ENCODE data around the gene DNAJC5G. TPM values are rescaled to one million over a fixed set of nuclear protein-coding genes. Genes with fewer than 3 reads are reported as not detected.

DNAJC5G gene
- total and polyA plus RNA-seq, 2 experiments from 2014 or later = not detected

DNA sequence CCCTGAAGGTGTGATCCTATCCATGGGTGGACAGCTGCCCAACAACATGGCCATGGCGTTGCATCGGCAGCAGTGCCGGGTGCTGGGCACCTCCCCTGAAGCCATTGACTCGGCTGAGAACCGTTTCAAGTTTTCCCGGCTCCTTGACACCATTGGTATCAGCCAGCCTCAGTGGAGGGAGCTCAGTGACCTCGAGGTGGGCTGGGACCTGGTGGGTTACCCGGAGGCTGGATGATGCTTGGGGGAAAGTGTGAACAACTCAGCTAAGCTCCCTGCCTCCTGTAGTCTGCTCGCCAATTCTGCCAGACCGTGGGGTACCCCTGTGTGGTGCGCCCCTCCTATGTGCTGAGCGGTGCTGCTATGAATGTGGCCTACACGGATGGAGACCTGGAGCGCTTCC, 41.9 kb upstream of the DNAJC5G start:
- peaks cover 35% of the 10 kb centered on the region for H3K36me3 ChIP-seq (ENCODE audit: low read depth)
- no peaks in the 10 kb centered on the region for H3K4me1 ChIP-seq (ENCODE audit: insufficient read depth)
- H3K4me2 ChIP-seq (ENCODE audit: unreplicated experiment) = no peak overlapping the region
- H3K27me3 ChIP-seq (replicated peaks; ENCODE audit: insufficient read depth) = no peaks in the 10 kb centered on the region
- in situ Hi-C loops (cut with MboI) = no loop called here
- no peak overlapping the region for H3K4me3 ChIP-seq
- no peaks in the 10 kb centered on the region for H3K9me2 ChIP-seq (ENCODE audit: insufficient read depth)
- H3K9me3 ChIP-seq (ENCODE audit: low read depth) = no peaks in the 10 kb centered on the region
- TF ChIP-seq EZH2 (IDR thresholded peaks at IDR 0.05; ENCODE audit: insufficient read depth, poor library complexity, severe bottlenecking) (no peak), EZH2phosphoT487 (IDR thresholded peaks at IDR 0.05; ENCODE audit: insufficient read depth, low read depth) (no peak)
- H3F3A ChIP-seq (ENCODE audit: insufficient read depth) = no peaks in the 10 kb centered on the region
- 96% methylated on average over 14 of the region's 14 CpGs for WGBS, 2 experiments (ENCODE audit: low coverage in 1 of 2, low lambda C conversion rate in 2 of 2, missing lambda C conversion rate in 2 of 2)
- no peaks in the 10 kb centered on the region for H3K79me2 ChIP-seq (ENCODE audit: insufficient read depth)
- no peaks in the 10 kb centered on the region for H4K20me1 ChIP-seq (ENCODE audit: insufficient read depth)
- H2AFZ ChIP-seq = no peak overlapping the region
- no peak overlapping the region for H3K9ac ChIP-seq
- DNase-seq = no peak
- no peak overlapping the region for H3K27ac ChIP-seq

DNA sequence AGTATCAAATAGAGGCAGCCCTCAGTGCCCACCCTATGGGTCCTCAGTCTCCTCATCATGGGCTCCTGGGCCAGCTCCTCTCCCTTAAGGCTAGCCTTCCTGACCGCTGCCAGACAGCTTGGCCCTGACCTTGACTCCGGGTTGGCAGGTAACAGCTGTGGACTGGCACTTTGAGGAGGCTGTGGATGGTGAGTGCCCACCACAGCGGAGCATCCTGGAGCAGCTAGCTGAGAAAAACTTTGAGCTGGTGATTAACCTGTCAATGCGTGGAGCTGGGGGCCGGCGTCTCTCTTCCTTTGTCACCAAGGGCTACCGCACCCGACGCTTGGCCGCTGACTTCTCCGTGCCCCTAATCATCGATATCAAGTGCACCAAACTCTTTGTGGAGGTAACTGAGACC, 39.1 kb upstream of the DNAJC5G start:
- H3K27me3 ChIP-seq (replicated peaks; ENCODE audit: insufficient read depth) = no peaks in the 10 kb centered on the region
- no peaks in the 10 kb centered on the region for H3K4me1 ChIP-seq (ENCODE audit: insufficient read depth)
- H3K4me2 ChIP-seq (ENCODE audit: unreplicated experiment) = no peak overlapping the region
- H3K36me3 ChIP-seq (ENCODE audit: low read depth) = peaks cover 21% of the 10 kb centered on the region; the same call in 1 of the 2 replicates
- H3K9me3 ChIP-seq (ENCODE audit: low read depth) = no peaks in the 10 kb centered on the region
- DNase-seq = no peak
- no peak overlapping the region for H2AFZ ChIP-seq
- H3K27ac ChIP-seq = no peak overlapping the region
- TF ChIP-seq EZH2phosphoT487 (IDR thresholded peaks at IDR 0.05; ENCODE audit: insufficient read depth, low read depth) (no peak), EZH2 (IDR thresholded peaks at IDR 0.05; ENCODE audit: insufficient read depth, poor library complexity, severe bottlenecking) (no peak)
- H3K9ac ChIP-seq = no peak overlapping the region
- no peak overlapping the region for H3K4me3 ChIP-seq
- in situ Hi-C loops (cut with MboI) = no loop called here
- no peaks in the 10 kb centered on the region for H3K9me2 ChIP-seq (ENCODE audit: insufficient read depth)
- WGBS, 2 experiments (ENCODE audit: low coverage in 1 of 2, low lambda C conversion rate in 2 of 2, missing lambda C conversion rate in 2 of 2) = 96% methylated on average over 9 to 12 of the region's 12 CpGs
- H3K79me2 ChIP-seq (ENCODE audit: insufficient read depth) = no peaks in the 10 kb centered on the region
- H4K20me1 ChIP-seq (ENCODE audit: insufficient read depth) = no peaks in the 10 kb centered on the region
- H3F3A ChIP-seq (ENCODE audit: insufficient read depth) = no peaks in the 10 kb centered on the region

DNA sequence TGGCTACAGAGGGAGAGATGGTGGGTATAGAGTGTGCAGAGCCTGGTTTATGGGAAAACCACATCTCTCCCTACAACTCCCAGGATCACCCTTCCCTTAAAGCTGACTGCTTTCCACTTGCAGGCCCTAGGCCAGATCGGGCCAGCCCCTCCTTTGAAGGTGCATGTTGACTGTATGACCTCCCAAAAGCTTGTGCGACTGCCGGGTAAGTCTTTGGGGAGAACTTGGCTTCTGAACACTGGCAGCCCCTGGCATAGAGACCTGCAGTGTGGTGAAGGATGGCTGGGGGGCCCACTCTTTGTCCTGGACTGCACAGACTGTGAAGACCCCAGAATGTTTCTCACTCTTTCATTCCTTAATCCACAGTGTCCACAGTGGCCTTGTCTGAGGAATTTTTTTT, 38.6 kb upstream of the DNAJC5G start:
- in situ Hi-C loops (cut with MboI) = no loop called here
- Histone ChIP-seq H3K4me1 (ENCODE audit: insufficient read depth) (no peaks in the 10 kb centered on the region), H3K9ac (no peak overlapping the region), H2AFZ (no peak overlapping the region), H3K9me2 (ENCODE audit: insufficient read depth) (no peaks in the 10 kb centered on the region), H3K27ac (no peak overlapping the region), H3K4me3 (no peak overlapping the region), H3K36me3 (ENCODE audit: low read depth) (peaks cover 21% of the 10 kb centered on the region; the same call in 1 of the 2 replicates), H3K9me3 (ENCODE audit: low read depth) (no peaks in the 10 kb centered on the region), H3K27me3 (replicated peaks; ENCODE audit: insufficient read depth) (no peaks in the 10 kb centered on the region), H3F3A (ENCODE audit: insufficient read depth) (no peaks in the 10 kb centered on the region), H3K79me2 (ENCODE audit: insufficient read depth) (no peaks in the 10 kb centered on the region), H3K4me2 (ENCODE audit: unreplicated experiment) (no peak overlapping the region), H4K20me1 (ENCODE audit: insufficient read depth) (no peaks in the 10 kb centered on the region)
- WGBS, 2 experiments (ENCODE audit: low coverage in 1 of 2, low lambda C conversion rate in 2 of 2, missing lambda C conversion rate in 2 of 2) = 93 to 97% methylated on average over 3 of the region's 3 CpGs
- no peak for DNase-seq
- TF ChIP-seq EZH2phosphoT487 (IDR thresholded peaks at IDR 0.05; ENCODE audit: insufficient read depth, low read depth) (no peak), EZH2 (IDR thresholded peaks at IDR 0.05; ENCODE audit: insufficient read depth, poor library complexity, severe bottlenecking) (no peak)

DNA sequence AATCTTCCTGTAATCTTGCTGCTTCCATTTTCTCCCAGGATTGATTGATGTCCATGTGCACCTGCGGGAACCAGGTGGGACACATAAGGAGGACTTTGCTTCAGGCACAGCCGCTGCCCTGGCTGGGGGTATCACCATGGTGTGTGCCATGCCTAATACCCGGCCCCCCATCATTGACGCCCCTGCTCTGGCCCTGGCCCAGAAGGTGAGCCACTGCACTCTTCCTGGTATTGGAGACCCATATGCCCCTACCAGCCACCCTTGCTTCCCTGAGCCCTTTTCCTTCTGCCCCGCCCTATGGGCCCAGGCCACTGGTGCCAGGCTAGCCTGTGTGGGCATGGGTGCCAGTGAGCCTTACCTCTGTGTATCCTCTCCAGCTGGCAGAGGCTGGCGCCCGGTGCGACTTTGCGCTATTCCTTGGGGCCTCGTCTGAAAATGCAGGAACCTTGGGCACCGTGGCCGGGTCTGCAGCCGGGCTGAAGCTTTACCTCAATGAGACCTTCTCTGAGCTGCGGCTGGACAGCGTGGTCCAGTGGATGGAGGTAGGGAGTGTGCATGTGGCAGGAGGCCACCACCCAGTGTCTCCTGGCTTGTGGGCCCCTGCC, 37.8 kb upstream of the DNAJC5G start:
- Histone ChIP-seq H3K9ac (no peak overlapping the region), H3K79me2 (ENCODE audit: insufficient read depth) (no peaks in the 10 kb centered on the region), H3K4me3 (no peak overlapping the region), H3K9me2 (ENCODE audit: insufficient read depth) (no peaks in the 10 kb centered on the region), H3K27me3 (replicated peaks; ENCODE audit: insufficient read depth) (no peaks in the 10 kb centered on the region), H3K27ac (no peak overlapping the region), H4K20me1 (ENCODE audit: insufficient read depth) (no peaks in the 10 kb centered on the region), H2AFZ (no peak overlapping the region), H3K4me1 (ENCODE audit: insufficient read depth) (no peaks in the 10 kb centered on the region), H3F3A (ENCODE audit: insufficient read depth) (no peaks in the 10 kb centered on the region), H3K4me2 (ENCODE audit: unreplicated experiment) (no peak overlapping the region), H3K9me3 (ENCODE audit: low read depth) (no peaks in the 10 kb centered on the region), H3K36me3 (ENCODE audit: low read depth) (peaks cover 21% of the 10 kb centered on the region; the same call in 1 of the 2 replicates)
- in situ Hi-C loops (cut with MboI) = no loop called here
- 97% methylated on average over 15 of the region's 15 CpGs for WGBS, 2 experiments (ENCODE audit: low coverage in 1 of 2, low lambda C conversion rate in 2 of 2, missing lambda C conversion rate in 2 of 2)
- DNase-seq = no peak
- TF ChIP-seq EZH2 (IDR thresholded peaks at IDR 0.05; ENCODE audit: insufficient read depth, poor library complexity, severe bottlenecking) = no peak
- no peak for TF ChIP-seq EZH2phosphoT487 (IDR thresholded peaks at IDR 0.05; ENCODE audit: insufficient read depth, low read depth)

Data from GM23248 (cell line).